Measurements from ENCODE around the gene UST.

UST gene

DNA sequence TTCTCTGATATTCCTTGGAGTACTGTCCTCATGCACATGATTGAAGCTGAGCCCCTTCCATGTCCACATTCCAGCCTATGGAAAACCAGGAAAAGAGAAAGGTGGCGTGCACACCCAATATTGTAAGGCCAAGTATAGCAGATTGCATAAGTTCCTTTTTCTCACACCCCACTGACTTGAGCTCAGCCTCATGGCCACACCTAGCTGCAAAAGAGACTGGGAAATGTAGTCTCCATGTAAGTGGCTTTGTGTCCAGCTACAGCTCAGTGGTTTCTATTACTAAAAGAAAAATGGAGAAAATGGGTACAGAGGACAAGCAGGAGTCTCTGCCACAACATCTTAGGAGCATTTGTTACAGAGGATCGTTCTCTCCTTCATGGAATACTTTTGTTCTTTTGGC is 10.8 kb upstream of the UST start:
- no peaks in the 10 kb centered on the region for H3K79me1 ChIP-seq (ENCODE audit: low read depth, low read length)
- DNase-seq (ENCODE audit: low spot score), result no peak
- H2BK12ac ChIP-seq (ENCODE audit: low read length), result no peak overlapping the region
- H2AFZ ChIP-seq (ENCODE audit: low read length), result no peak overlapping the region
- peaks cover 0 to 3% of the 10 kb centered on the region in 2 donors for H3K9me3 ChIP-seq (replicated peaks in 1 of 2; ENCODE audit: control insufficient read depth in 2 of 2, insufficient read depth in 1 of 2, low read depth in 1 of 2, low read length in 2 of 2)
- H2BK5ac ChIP-seq (ENCODE audit: low read length), result no peak overlapping the region
- no peaks in the 10 kb centered on the region for H3K36me3 ChIP-seq (replicated peaks in 1 of 2; ENCODE audit: control insufficient read depth in 2 of 2, insufficient read depth in 2 of 2, low read length in 2 of 2)
- no peak overlapping the region for H2AK5ac ChIP-seq (ENCODE audit: low read depth, low read length)
- H3K18ac ChIP-seq (ENCODE audit: low read length), result no peak overlapping the region
- no peak overlapping the region for H3K23ac ChIP-seq (ENCODE audit: low read depth, low read length, poor library complexity)
- no peak overlapping the region for H3K4ac ChIP-seq (ENCODE audit: low read length)
- H2BK120ac ChIP-seq (ENCODE audit: low read depth, low read length), result no peak overlapping the region
- no peak overlapping the region for H3K27ac ChIP-seq (replicated peaks; ENCODE audit: low read length)
- no peak overlapping the region for H3K14ac ChIP-seq (ENCODE audit: low read length)
- peaks cover 0 to 2% (median 0%) of the 10 kb centered on the region in 3 experiments for H3K27me3 ChIP-seq (ENCODE audit: control insufficient read depth in 3 of 3, insufficient read depth in 3 of 3, low read depth in 1 of 3, low read length in 3 of 3)
- no CpG with 5 or more reads among the region's 2 CpGs for WGBS, 2 donors (ENCODE audit: extremely low coverage in 2 of 2, insufficient read length in 2 of 2, insufficient replicate concordance in 1 of 2)
- peaks cover 0 to 6% of the 10 kb centered on the region in 2 donors for H3K4me1 ChIP-seq (ENCODE audit: control insufficient read depth in 2 of 2, insufficient read depth in 1 of 2, low read depth in 1 of 2, low read length in 2 of 2)
- no peak overlapping the region for H3K4me3 ChIP-seq (ENCODE audit: low read length in 2 of 2)
- H3K4me2 ChIP-seq (ENCODE audit: insufficient read depth, low read length, poor library complexity, severe bottlenecking), result no peak overlapping the region
- no peak overlapping the region for H4K91ac ChIP-seq (ENCODE audit: low read depth, low read length, poor library complexity)
- no peak overlapping the region for H3K9ac ChIP-seq (ENCODE audit: low read depth, low read length, poor library complexity)
- H4K8ac ChIP-seq (ENCODE audit: low read depth, low read length), result no peak overlapping the region
- no peak overlapping the region for H2BK15ac ChIP-seq (ENCODE audit: low read length)

DNA sequence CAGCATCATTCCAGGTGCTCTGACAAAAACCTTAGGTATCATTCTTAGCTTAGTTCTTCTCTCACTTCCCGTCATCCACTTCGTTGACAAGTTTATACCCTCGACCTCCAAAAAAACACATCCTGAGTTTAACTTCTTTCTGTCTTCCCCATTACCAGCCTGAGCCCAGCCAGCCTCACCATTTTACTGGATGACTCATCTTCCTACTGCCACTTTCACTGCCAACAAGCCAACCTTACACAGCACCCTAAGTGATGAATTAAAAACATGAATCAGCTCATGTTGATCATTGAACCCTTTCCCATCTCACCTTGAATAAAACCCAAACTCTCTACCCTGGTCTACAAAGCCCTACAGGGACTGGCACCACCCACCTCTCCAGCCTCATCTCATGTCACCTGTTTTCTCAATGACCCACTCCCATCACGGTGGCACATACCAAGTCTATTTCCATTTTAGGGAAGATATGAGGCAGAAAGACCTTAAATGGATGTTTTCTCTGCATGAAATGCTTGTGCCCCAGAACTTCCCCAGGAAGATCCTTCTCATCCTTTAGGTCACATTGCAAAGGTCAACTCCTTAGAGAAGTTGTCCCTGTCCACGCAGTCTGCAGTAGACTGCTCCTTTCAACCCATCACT is 9.9 kb upstream of the UST start:
- no peak overlapping the region for H3K4ac ChIP-seq (ENCODE audit: low read length)
- no peak overlapping the region for H2BK120ac ChIP-seq (ENCODE audit: low read depth, low read length)
- H3K27ac ChIP-seq (replicated peaks; ENCODE audit: low read length), result no peak overlapping the region
- H3K23ac ChIP-seq (ENCODE audit: low read depth, low read length, poor library complexity), result no peak overlapping the region
- H3K4me1 ChIP-seq (ENCODE audit: control insufficient read depth in 2 of 2, insufficient read depth in 1 of 2, low read depth in 1 of 2, low read length in 2 of 2), result peaks cover 0 to 7% of the 10 kb centered on the region in 2 donors
- 100% methylated on average over 2 of the region's 5 CpGs; no CpG with 5 or more reads in 1 of the 2 donors for WGBS, 2 donors (ENCODE audit: extremely low coverage in 2 of 2, insufficient read length in 2 of 2, insufficient replicate concordance in 1 of 2)
- H2BK15ac ChIP-seq (ENCODE audit: low read length), result no peak overlapping the region
- peaks cover 0 to 3% of the 10 kb centered on the region in 2 donors for H3K9me3 ChIP-seq (replicated peaks in 1 of 2; ENCODE audit: control insufficient read depth in 2 of 2, insufficient read depth in 1 of 2, low read depth in 1 of 2, low read length in 2 of 2)
- no peaks in the 10 kb centered on the region for H3K79me1 ChIP-seq (ENCODE audit: low read depth, low read length)
- no peak for DNase-seq (ENCODE audit: low spot score)
- no peak overlapping the region for H3K4me2 ChIP-seq (ENCODE audit: insufficient read depth, low read length, poor library complexity, severe bottlenecking)
- H3K18ac ChIP-seq (ENCODE audit: low read length), result no peak overlapping the region
- H3K9ac ChIP-seq (ENCODE audit: low read depth, low read length, poor library complexity), result no peak overlapping the region
- H4K8ac ChIP-seq (ENCODE audit: low read depth, low read length), result no peak overlapping the region
- H3K36me3 ChIP-seq (replicated peaks in 1 of 2; ENCODE audit: control insufficient read depth in 2 of 2, insufficient read depth in 2 of 2, low read length in 2 of 2), result no peaks in the 10 kb centered on the region
- no peaks in the 10 kb centered on the region for H3K27me3 ChIP-seq (ENCODE audit: control insufficient read depth in 3 of 3, insufficient read depth in 3 of 3, low read depth in 1 of 3, low read length in 3 of 3)
- no peak overlapping the region for H2BK5ac ChIP-seq (ENCODE audit: low read length)
- H2BK12ac ChIP-seq (ENCODE audit: low read length), result no peak overlapping the region
- H4K91ac ChIP-seq (ENCODE audit: low read depth, low read length, poor library complexity), result no peak overlapping the region
- H2AK5ac ChIP-seq (ENCODE audit: low read depth, low read length), result no peak overlapping the region
- H3K4me3 ChIP-seq (ENCODE audit: low read length in 2 of 2), result no peak overlapping the region
- H3K14ac ChIP-seq (ENCODE audit: low read length), result no peak overlapping the region
- no peak overlapping the region for H2AFZ ChIP-seq (ENCODE audit: low read length)

DNA sequence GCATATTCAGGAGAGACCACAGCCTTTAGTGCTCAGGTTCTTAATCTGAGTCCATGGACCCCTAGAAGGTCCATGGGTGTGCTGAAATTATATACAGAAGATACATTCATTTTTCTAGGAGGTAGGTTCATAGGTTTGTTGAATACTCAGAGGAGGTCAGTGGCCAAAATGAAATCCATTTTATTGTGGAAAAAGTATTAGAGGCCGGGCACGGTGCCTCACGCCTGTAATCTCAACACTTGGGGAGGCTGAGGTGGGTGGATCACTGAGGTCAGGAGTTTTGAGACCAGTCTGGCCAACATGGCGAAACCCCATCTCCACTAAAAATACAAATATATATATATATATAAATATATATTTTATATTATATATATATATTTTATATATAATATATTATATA is 9.0 kb upstream of the UST start:
- H2BK5ac ChIP-seq (ENCODE audit: low read length), result no peak overlapping the region
- H3K27ac ChIP-seq (replicated peaks; ENCODE audit: low read length), result no peak overlapping the region
- no peaks in the 10 kb centered on the region for H3K27me3 ChIP-seq (ENCODE audit: control insufficient read depth in 3 of 3, insufficient read depth in 3 of 3, low read depth in 1 of 3, low read length in 3 of 3)
- H2BK120ac ChIP-seq (ENCODE audit: low read depth, low read length), result no peak overlapping the region
- no peaks in the 10 kb centered on the region for H3K36me3 ChIP-seq (replicated peaks in 1 of 2; ENCODE audit: control insufficient read depth in 2 of 2, insufficient read depth in 2 of 2, low read length in 2 of 2)
- no peak overlapping the region for H2BK12ac ChIP-seq (ENCODE audit: low read length)
- no peak for DNase-seq (ENCODE audit: low spot score)
- H3K4me3 ChIP-seq (ENCODE audit: low read length in 2 of 2), result no peak overlapping the region
- no peak overlapping the region for H2BK15ac ChIP-seq (ENCODE audit: low read length)
- no peak overlapping the region for H3K23ac ChIP-seq (ENCODE audit: low read depth, low read length, poor library complexity)
- H3K18ac ChIP-seq (ENCODE audit: low read length), result no peak overlapping the region
- peaks cover 0 to 2% of the 10 kb centered on the region in 2 donors for H3K9me3 ChIP-seq (replicated peaks in 1 of 2; ENCODE audit: control insufficient read depth in 2 of 2, insufficient read depth in 1 of 2, low read depth in 1 of 2, low read length in 2 of 2)
- no CpG with 5 or more reads among the region's 4 CpGs for WGBS, 2 donors (ENCODE audit: extremely low coverage in 2 of 2, insufficient read length in 2 of 2, insufficient replicate concordance in 1 of 2)
- no peak overlapping the region for H2AK5ac ChIP-seq (ENCODE audit: low read depth, low read length)
- peaks cover 0 to 7% of the 10 kb centered on the region in 2 donors for H3K4me1 ChIP-seq (ENCODE audit: control insufficient read depth in 2 of 2, insufficient read depth in 1 of 2, low read depth in 1 of 2, low read length in 2 of 2)
- H3K9ac ChIP-seq (ENCODE audit: low read depth, low read length, poor library complexity), result no peak overlapping the region
- H3K4me2 ChIP-seq (ENCODE audit: insufficient read depth, low read length, poor library complexity, severe bottlenecking), result no peak overlapping the region
- no peak overlapping the region for H3K4ac ChIP-seq (ENCODE audit: low read length)
- no peak overlapping the region for H3K14ac ChIP-seq (ENCODE audit: low read length)
- no peak overlapping the region for H4K91ac ChIP-seq (ENCODE audit: low read depth, low read length, poor library complexity)
- H4K8ac ChIP-seq (ENCODE audit: low read depth, low read length), result no peak overlapping the region
- H3K79me1 ChIP-seq (ENCODE audit: low read depth, low read length), result no peaks in the 10 kb centered on the region
- H2AFZ ChIP-seq (ENCODE audit: low read length), result no peak overlapping the region

GRCh38 chr6:148738946-148739821 is 7.6 kb upstream of the UST start:
- no CpG with 5 or more reads among the region's 14 CpGs for WGBS, 2 donors (ENCODE audit: extremely low coverage in 2 of 2, insufficient read length in 2 of 2, insufficient replicate concordance in 1 of 2)
- Histone ChIP-seq H3K14ac (ENCODE audit: low read length) (no peak overlapping the region), H3K4me1 (ENCODE audit: control insufficient read depth in 2 of 2, insufficient read depth in 1 of 2, low read depth in 1 of 2, low read length in 2 of 2) (peaks cover 0 to 7% of the 10 kb centered on the region in 2 donors), H3K4ac (ENCODE audit: low read length) (no peak overlapping the region), H3K36me3 (replicated peaks in 1 of 2; ENCODE audit: control insufficient read depth in 2 of 2, insufficient read depth in 2 of 2, low read length in 2 of 2) (no peaks in the 10 kb centered on the region), H3K18ac (ENCODE audit: low read length) (no peak overlapping the region), H2BK120ac (ENCODE audit: low read depth, low read length) (no peak overlapping the region), H3K79me1 (ENCODE audit: low read depth, low read length) (no peaks in the 10 kb centered on the region), H3K4me2 (ENCODE audit: insufficient read depth, low read length, poor library complexity, severe bottlenecking) (no peak overlapping the region), H3K27ac (replicated peaks; ENCODE audit: low read length) (no peak overlapping the region), H3K9ac (ENCODE audit: low read depth, low read length, poor library complexity) (no peak overlapping the region), H3K27me3 (ENCODE audit: control insufficient read depth in 3 of 3, insufficient read depth in 3 of 3, low read depth in 1 of 3, low read length in 3 of 3) (peaks cover 0 to 6% (median 0%) of the 10 kb centered on the region in 3 experiments), H4K8ac (ENCODE audit: low read depth, low read length) (no peak overlapping the region), H2AK5ac (ENCODE audit: low read depth, low read length) (no peak overlapping the region), H2BK12ac (ENCODE audit: low read length) (no peak overlapping the region), H2BK15ac (ENCODE audit: low read length) (no peak overlapping the region), H2BK5ac (ENCODE audit: low read length) (no peak overlapping the region), H4K91ac (ENCODE audit: low read depth, low read length, poor library complexity) (no peak overlapping the region), H3K23ac (ENCODE audit: low read depth, low read length, poor library complexity) (no peak overlapping the region), H3K4me3 (ENCODE audit: low read length in 2 of 2) (no peak overlapping the region), H3K9me3 (replicated peaks in 1 of 2; ENCODE audit: control insufficient read depth in 2 of 2, insufficient read depth in 1 of 2, low read depth in 1 of 2, low read length in 2 of 2) (no peaks in the 10 kb centered on the region), H2AFZ (ENCODE audit: low read length) (no peak overlapping the region)
- DNase-seq (ENCODE audit: low spot score), result no peak
